NCI-H510A (cell line): ENCODE results near the gene CCDC167.

Source experiments
- DNase-seq: peaks from one replicate; lab custom pipeline; 2025; lab: John Stamatoyannopoulos, UW

The CCDC167 gene

GRCh38 chr6:37499433-37500293, at the start of gene CCDC167:
Gene CCDC167, minus strand, starts transcription at chr6:37499893. Its CDS starts 30 bp downstream, at chr6:37499863.
- peak; percentile 99 for DNase-seq

GRCh38 chr6:37549154-37549553, 49.5 kb upstream of the CCDC167 start:
- no peak for DNase-seq

- DNase-seq, result no peak
Observed at GRCh38 chr6:37548067-37548674, 48.5 kb upstream of the CCDC167 start.

- no peak for DNase-seq
Observed at GRCh38 chr6:37547564-37548061, 47.9 kb upstream of the CCDC167 start.

GRCh38 chr6:37546141-37546871, 46.6 kb upstream of the CCDC167 start:
- DNase-seq, result no peak

GRCh38 chr6:37544530-37544929, 44.8 kb upstream of the CCDC167 start:
- no peak for DNase-seq

- no peak for DNase-seq
Observed at GRCh38 chr6:37543361-37543760, 43.7 kb upstream of the CCDC167 start.

- no peak for DNase-seq
Observed at GRCh38 chr6:37541346-37541745, 41.7 kb upstream of the CCDC167 start.

- no peak for DNase-seq
Observed at GRCh38 chr6:37540390-37540789, 40.7 kb upstream of the CCDC167 start.

- no peak for DNase-seq
Observed at GRCh38 chr6:37540029-37540352, 40.3 kb upstream of the CCDC167 start.

GRCh38 chr6:37539171-37540028, 39.7 kb upstream of the CCDC167 start:
- no peak for DNase-seq

- DNase-seq, result no peak
Observed at GRCh38 chr6:37538107-37538506, 38.4 kb upstream of the CCDC167 start.

GRCh38 chr6:37537548-37537947, 37.9 kb upstream of the CCDC167 start:
- DNase-seq, result no peak

- no peak for DNase-seq
Observed at GRCh38 chr6:37536491-37537190, 36.9 kb upstream of the CCDC167 start.

GRCh38 chr6:37535759-37536490, 36.2 kb upstream of the CCDC167 start:
- peak; percentile 47 for DNase-seq

- DNase-seq, result no peak
Observed at GRCh38 chr6:37535428-37535758, 35.7 kb upstream of the CCDC167 start.

- DNase-seq, result no peak
Observed at GRCh38 chr6:37534893-37535292, 35.2 kb upstream of the CCDC167 start.

GRCh38 chr6:37532122-37532521, 32.4 kb upstream of the CCDC167 start:
- no peak for DNase-seq

- no peak for DNase-seq
Observed at GRCh38 chr6:37531437-37532036, 31.8 kb upstream of the CCDC167 start.

- DNase-seq, result no peak
Observed at GRCh38 chr6:37531026-37531425, 31.3 kb upstream of the CCDC167 start.
